Measurements from ENCODE around the gene SPNS1. TPM values are rescaled to one million over a fixed set of nuclear protein-coding genes. Genes with fewer than 3 reads are reported as not detected.
A peak's percentile ranks its signal among the peaks of the same experiment; 100 is the strongest.
"Not testable (repeated sequence)": the region's sequence is repeated elsewhere in the genome, so short reads cannot be mapped to it uniquely, and the experiment has no call there.

SPNS1 gene
- total RNA-seq, 5 donors from 2014 or later (not counting 1 experiment from before 2014, with no cell fraction given), result 28.2 to 53.2 (median 47.7) TPM

DNA sequence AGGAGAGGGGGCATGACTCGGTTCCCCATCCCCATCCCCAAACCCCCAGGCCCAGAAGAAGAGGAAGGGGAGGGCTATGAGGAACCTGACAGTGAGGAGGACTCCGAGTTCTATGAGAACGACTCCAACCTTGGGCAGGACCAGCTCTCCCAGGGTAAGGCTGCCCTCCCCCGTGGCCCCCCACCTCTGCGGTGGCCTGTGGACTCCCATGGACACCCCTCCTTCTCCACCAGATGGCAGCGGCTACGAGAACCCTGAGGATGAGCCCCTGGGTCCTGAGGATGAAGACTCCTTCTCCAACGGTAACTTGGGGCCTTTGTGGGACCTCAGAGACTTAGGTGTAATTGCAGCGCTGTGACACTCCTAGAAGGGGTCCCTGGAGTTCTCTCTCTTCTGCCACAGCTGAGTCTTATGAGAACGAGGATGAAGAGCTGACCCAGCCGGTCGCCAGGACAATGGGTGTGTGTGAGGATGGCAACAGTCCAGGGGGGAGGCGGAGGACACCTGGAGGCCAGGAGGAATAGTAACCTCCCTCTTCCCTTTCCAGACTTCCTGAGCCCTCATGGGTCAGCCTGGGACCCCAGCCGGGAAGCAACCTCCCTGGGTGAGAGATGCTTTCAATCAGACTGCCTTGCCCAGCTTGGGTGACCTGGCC lies 37.2 kb upstream of the SPNS1 start:
- CTCF ChIA-PET, result interaction anchor here in 1 of 2 donors (1.4 kb wide), 1 partner anchor 13 kb away, joined by 5 read pairs; the partner anchor contains the start of gene NFATC2IP
- Histone ChIP-seq H3K4me3 (ENCODE audit: control insufficient read depth in 1 of 2, extremely low read depth in 1 of 2, low read length in 1 of 2) (no peak overlapping the region), H3K9me3 (no peaks in the 10 kb centered on the region), H3K27me3 (replicated peaks in 1 of 2; ENCODE audit: control insufficient read depth in 2 of 2, extremely low read depth in 1 of 2, insufficient read depth in 2 of 2, low read length in 1 of 2) (no peaks in the 10 kb centered on the region), H3K27ac (ENCODE audit: low read length) (no peak overlapping the region), H3K36me3 (ENCODE audit: control insufficient read depth in 2 of 2, extremely low read depth in 1 of 2, insufficient read depth in 1 of 2, low read length in 1 of 2) (peaks cover 0 to 2% of the 10 kb centered on the region in 2 donors), H3K4me1 (ENCODE audit: control insufficient read depth in 1 of 2, extremely low read depth in 1 of 2, insufficient read depth in 2 of 2, low read length in 2 of 2) (peaks cover 2 to 16% of the 10 kb centered on the region in 2 experiments)
- WGBS (ENCODE audit: insufficient coverage), result 90% methylated on average over 5 of the region's 14 CpGs
- no peak overlapping the region for H3K27ac Mint-ChIP-seq
- no peaks in the 10 kb centered on the region for H3K27me3 Mint-ChIP-seq
- H3K36me3 Mint-ChIP-seq, result no peaks in the 10 kb centered on the region
- H3K9me3 Mint-ChIP-seq, result no peaks in the 10 kb centered on the region
- ATAC-seq (replicated peaks in 1 of 4) (no peak), DNase-seq (no peak)
- H3K4me1 Mint-ChIP-seq, result peaks cover 10 to 24% (median 16%) of the 10 kb centered on the region in 3 donors
- POLR2A ChIA-PET, result interaction anchor here in 1 of 2 donors (0.6 kb wide), 1 partner anchor 23 kb away, joined by 3 read pairs; no protein-coding TSS in a partner anchor
- H3K4me3 Mint-ChIP-seq, result no peak overlapping the region

DNA sequence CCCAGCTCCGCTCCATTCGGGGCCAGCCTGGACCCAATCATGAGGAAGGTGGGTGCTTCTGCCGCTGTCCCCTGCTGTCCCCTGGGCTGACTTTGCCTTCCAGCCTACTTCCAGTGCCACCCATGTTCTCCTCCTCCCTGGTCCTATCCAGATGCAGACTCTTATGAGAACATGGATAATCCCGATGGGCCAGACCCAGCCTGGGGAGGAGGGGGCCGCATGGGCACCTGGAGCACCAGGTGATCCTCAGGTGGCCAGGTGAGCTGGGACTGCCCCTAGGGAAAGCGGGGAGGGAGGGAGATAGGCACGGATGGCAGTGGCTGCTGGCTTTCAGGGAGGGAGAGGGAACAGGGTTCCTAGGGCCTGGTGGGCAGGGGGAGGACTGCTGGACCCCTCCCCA lies 35.9 kb upstream of the SPNS1 start:
- POLR2A ChIA-PET, result no interaction called here
- Mint-ChIP-seq H3K9me3 (no peaks in the 10 kb centered on the region), H3K4me1 (peaks cover 10 to 22% (median 16%) of the 10 kb centered on the region in 3 donors), H3K27ac (no peak overlapping the region), H3K36me3 (no peaks in the 10 kb centered on the region), H3K27me3 (no peaks in the 10 kb centered on the region), H3K4me3 (no peak overlapping the region)
- ATAC-seq (replicated peaks in 1 of 4) (no peak), DNase-seq (no peak)
- Histone ChIP-seq H3K4me3 (ENCODE audit: control insufficient read depth in 1 of 2, extremely low read depth in 1 of 2, low read length in 1 of 2) (no peak overlapping the region), H3K4me1 (ENCODE audit: control insufficient read depth in 1 of 2, extremely low read depth in 1 of 2, insufficient read depth in 2 of 2, low read length in 2 of 2) (peaks cover 2 to 16% of the 10 kb centered on the region in 2 experiments), H3K27me3 (replicated peaks in 1 of 2; ENCODE audit: control insufficient read depth in 2 of 2, extremely low read depth in 1 of 2, insufficient read depth in 2 of 2, low read length in 1 of 2) (no peaks in the 10 kb centered on the region), H3K27ac (ENCODE audit: low read length) (no peak overlapping the region), H3K36me3 (ENCODE audit: control insufficient read depth in 2 of 2, extremely low read depth in 1 of 2, insufficient read depth in 1 of 2, low read length in 1 of 2) (no peaks in the 10 kb centered on the region), H3K9me3 (no peaks in the 10 kb centered on the region)
- CTCF ChIA-PET, result interaction anchor here in 1 of 2 donors (1.4 kb wide), 1 partner anchor 10 kb away, joined by 3 read pairs; no protein-coding TSS in a partner anchor
- WGBS (ENCODE audit: insufficient coverage), result 100% methylated on average over 3 of the region's 7 CpGs

DNA sequence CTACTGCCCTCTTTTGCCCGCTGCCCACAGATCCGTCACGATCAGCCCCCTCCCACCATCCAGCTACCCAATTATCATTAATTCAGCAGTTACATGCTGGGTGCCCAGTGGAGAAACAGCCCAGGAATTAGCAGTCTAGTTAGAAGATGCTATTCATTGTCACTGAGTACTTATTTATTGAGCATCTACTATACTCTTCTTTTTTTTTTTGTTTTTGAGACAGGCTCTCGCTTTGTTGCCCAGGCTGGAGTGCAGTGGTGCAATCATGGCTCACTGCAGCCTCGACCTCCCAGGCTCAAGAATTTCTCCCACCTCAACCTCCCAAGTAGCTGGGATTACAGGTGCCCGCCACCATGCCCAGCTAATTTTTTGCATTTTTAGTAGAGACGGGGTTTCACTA lies 34.8 kb upstream of the SPNS1 start:
- H3K36me3 Mint-ChIP-seq; H3K4me3 Mint-ChIP-seq; H3K36me3 ChIP-seq (ENCODE audit: control insufficient read depth in 2 of 2, extremely low read depth in 1 of 2, insufficient read depth in 1 of 2, low read length in 1 of 2); H3K4me3 ChIP-seq (ENCODE audit: control insufficient read depth in 1 of 2, extremely low read depth in 1 of 2, low read length in 1 of 2); H3K9me3 Mint-ChIP-seq; H3K27me3 ChIP-seq (replicated peaks in 1 of 2; ENCODE audit: control insufficient read depth in 2 of 2, extremely low read depth in 1 of 2, insufficient read depth in 2 of 2, low read length in 1 of 2); ATAC-seq (replicated peaks in 1 of 4); H3K9me3 ChIP-seq; DNase-seq; H3K27ac Mint-ChIP-seq; H3K27me3 Mint-ChIP-seq; H3K27ac ChIP-seq (ENCODE audit: low read length): not testable (repeated sequence)
- H3K4me1 Mint-ChIP-seq, result peaks cover 10 to 21% (median 16%) of the 10 kb centered on the region in 3 donors
- POLR2A ChIA-PET, result interaction anchor here in 1 of 2 donors (0.6 kb wide), 1 partner anchor 1711 kb away, joined by 7 read pairs; no protein-coding TSS in a partner anchor
- WGBS (ENCODE audit: insufficient coverage), result 68% methylated on average over 3 of the region's 7 CpGs
- H3K4me1 ChIP-seq (ENCODE audit: control insufficient read depth in 1 of 2, extremely low read depth in 1 of 2, insufficient read depth in 2 of 2, low read length in 2 of 2), result peaks cover 2 to 16% of the 10 kb centered on the region in 2 experiments
- CTCF ChIA-PET, result interaction anchor here in 1 of 2 donors (1.4 kb wide), 1 partner anchor 9 kb away, joined by 3 read pairs; no protein-coding TSS in a partner anchor

DNA sequence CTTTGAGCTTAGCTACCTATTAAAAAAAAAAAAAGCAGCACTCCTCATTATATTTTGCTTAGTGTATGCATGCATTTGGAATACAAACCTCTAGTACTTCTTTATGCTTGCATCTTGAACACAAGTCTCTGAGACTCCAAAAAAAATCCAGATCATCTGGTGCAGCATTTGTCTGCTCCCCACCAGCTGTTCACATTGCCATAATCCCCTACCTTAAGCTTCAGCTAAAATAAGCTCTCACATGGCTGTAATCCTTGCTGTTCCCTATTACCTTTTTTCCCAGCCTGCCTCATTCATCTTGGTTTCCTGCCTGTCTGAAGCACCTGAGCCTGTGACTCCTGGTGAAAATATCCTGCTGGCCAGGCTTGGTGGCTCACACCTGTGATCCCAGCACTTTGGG lies 31.3 kb upstream of the SPNS1 start:
- peaks cover 7 to 11% (median 9%) of the 10 kb centered on the region in 3 donors for H3K4me1 Mint-ChIP-seq
- no peak overlapping the region for H3K4me3 Mint-ChIP-seq
- Histone ChIP-seq H3K27ac (ENCODE audit: low read length) (no peak overlapping the region), H3K4me3 (ENCODE audit: control insufficient read depth in 1 of 2, extremely low read depth in 1 of 2, low read length in 1 of 2) (no peak overlapping the region), H3K36me3 (ENCODE audit: control insufficient read depth in 2 of 2, extremely low read depth in 1 of 2, insufficient read depth in 1 of 2, low read length in 1 of 2) (no peaks in the 10 kb centered on the region), H3K4me1 (ENCODE audit: control insufficient read depth in 1 of 2, extremely low read depth in 1 of 2, insufficient read depth in 2 of 2, low read length in 2 of 2) (peaks cover 0 to 10% of the 10 kb centered on the region in 2 experiments), H3K27me3 (replicated peaks in 1 of 2; ENCODE audit: control insufficient read depth in 2 of 2, extremely low read depth in 1 of 2, insufficient read depth in 2 of 2, low read length in 1 of 2) (no peaks in the 10 kb centered on the region), H3K9me3 (no peaks in the 10 kb centered on the region)
- no peaks in the 10 kb centered on the region for H3K27me3 Mint-ChIP-seq
- CTCF ChIA-PET, result interaction anchor here in 1 of 2 donors (2.6 kb wide), 1 partner anchor 69 kb away, joined by 8 read pairs; no protein-coding TSS in a partner anchor
- H3K9me3 Mint-ChIP-seq, result no peaks in the 10 kb centered on the region
- no peak overlapping the region for H3K27ac Mint-ChIP-seq
- no peaks in the 10 kb centered on the region for H3K36me3 Mint-ChIP-seq
- DNase-seq (no peak), ATAC-seq (replicated peaks in 1 of 4) (no peak)
- POLR2A ChIA-PET, result interaction anchor here in 1 of 2 donors (0.6 kb wide), 1 partner anchor 71 kb away, joined by 3 read pairs; no protein-coding TSS in a partner anchor

DNA sequence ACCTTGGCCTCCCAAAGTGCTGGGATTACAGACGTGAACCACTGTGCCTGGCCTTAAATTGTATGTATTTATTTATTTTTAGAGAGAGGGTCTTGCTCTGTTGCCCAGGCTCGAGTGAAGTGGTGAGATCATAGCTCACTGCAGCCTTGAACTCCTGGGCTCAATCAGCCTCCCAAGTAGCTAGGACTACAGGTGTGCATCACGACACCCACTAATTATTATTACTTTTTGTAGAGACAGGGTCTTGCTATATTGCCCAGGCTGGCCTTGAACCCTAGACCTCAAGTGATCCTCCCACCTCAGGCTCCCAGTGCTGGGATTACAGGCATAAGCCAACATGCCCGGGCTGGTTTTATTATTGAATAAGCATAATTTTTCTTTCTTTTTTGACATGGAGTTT lies 27.9 kb upstream of the SPNS1 start:
- H3K4me1 Mint-ChIP-seq, result peaks cover 17 to 27% (median 18%) of the 10 kb centered on the region in 3 donors
- ATAC-seq (replicated peaks in 1 of 4), result no peak
- Histone ChIP-seq H3K9me3 (no peaks in the 10 kb centered on the region), H3K4me3 (ENCODE audit: control insufficient read depth in 1 of 2, extremely low read depth in 1 of 2, low read length in 1 of 2) (no peak overlapping the region), H3K4me1 (ENCODE audit: control insufficient read depth in 1 of 2, extremely low read depth in 1 of 2, insufficient read depth in 2 of 2, low read length in 2 of 2) (peaks cover 1 to 21% of the 10 kb centered on the region in 2 experiments), H3K36me3 (ENCODE audit: control insufficient read depth in 2 of 2, extremely low read depth in 1 of 2, insufficient read depth in 1 of 2, low read length in 1 of 2) (no peaks in the 10 kb centered on the region), H3K27ac (ENCODE audit: low read length) (no peak overlapping the region), H3K27me3 (replicated peaks in 1 of 2; ENCODE audit: control insufficient read depth in 2 of 2, extremely low read depth in 1 of 2, insufficient read depth in 2 of 2, low read length in 1 of 2) (no peaks in the 10 kb centered on the region)
- no peaks in the 10 kb centered on the region for H3K27me3 Mint-ChIP-seq
- DNase-seq, result no peak
- ChIA-PET CTCF (no interaction called here), POLR2A (no interaction called here)
- no peak overlapping the region for H3K4me3 Mint-ChIP-seq
- no peaks in the 10 kb centered on the region for H3K9me3 Mint-ChIP-seq
- peaks cover 3% of the 10 kb centered on the region for H3K36me3 Mint-ChIP-seq
- no CpG with 5 or more reads among the region's 4 CpGs for WGBS (ENCODE audit: insufficient coverage)
- no peak overlapping the region for H3K27ac Mint-ChIP-seq

DNA sequence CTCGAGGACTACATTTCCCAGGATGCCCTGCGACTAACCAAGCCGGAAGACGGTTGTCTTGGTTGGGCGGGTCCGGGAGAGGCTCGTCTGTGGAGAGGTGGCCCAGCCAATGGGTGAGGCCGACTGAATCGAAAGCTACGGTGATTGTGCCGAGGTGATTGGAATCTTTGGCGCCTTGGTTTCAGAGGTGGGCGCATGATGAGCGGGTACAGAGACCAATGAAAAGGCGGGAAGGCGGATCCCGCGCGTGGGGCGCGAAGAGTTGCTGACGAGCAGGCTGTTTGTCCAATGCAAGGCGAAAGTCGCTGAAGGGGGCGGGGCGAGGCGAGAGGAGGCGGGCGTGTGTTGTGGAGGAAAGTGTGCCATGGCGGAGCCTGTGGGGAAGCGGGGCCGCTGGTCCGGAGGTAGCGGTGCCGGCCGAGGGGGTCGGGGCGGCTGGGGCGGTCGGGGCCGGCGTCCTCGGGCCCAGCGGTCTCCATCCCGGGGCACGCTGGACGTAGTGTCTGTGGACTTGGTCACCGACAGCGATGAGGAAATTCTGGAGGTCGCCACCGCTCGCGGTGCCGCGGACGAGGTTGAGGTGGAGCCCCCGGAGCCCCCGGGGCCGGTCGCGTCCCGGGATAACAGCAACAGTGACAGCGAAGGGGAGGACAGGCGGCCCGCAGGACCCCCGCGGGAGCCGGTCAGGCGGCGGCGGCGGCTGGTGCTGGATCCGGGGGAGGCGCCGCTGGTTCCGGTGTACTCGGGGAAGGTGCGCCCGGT lies 23.7 kb upstream of the SPNS1 start, which contains the start of gene NFATC2IP:
NFATC2IP (plus strand) TSS at position 290 of the 762 bp plus-strand sequence; CDS start at position 365, 75 bp downstream.
- POLR2A ChIA-PET, result interaction anchor here (0.6 to 0.9 kb wide), 4 partner anchors 19 to 649 kb away, joined by 4 to 7 read pairs (median 4); no protein-coding TSS in a partner anchor
- H3K4me3 ChIP-seq (ENCODE audit: control insufficient read depth in 1 of 2, extremely low read depth in 1 of 2, low read length in 1 of 2), result peak within 1 kb of the TSS; percentile 73 to 74

More for the DNA sequence above, 23.7 kb upstream of the SPNS1 start, which contains the start of gene NFATC2IP:
- peaks cover 10 to 36% of the 10 kb centered on the region in 2 experiments for H3K4me1 ChIP-seq (ENCODE audit: control insufficient read depth in 1 of 2, extremely low read depth in 1 of 2, insufficient read depth in 2 of 2, low read length in 2 of 2)
- H3K27ac Mint-ChIP-seq, result peak within 1 kb of the TSS; percentile 91 to 93
- H3K36me3 ChIP-seq (ENCODE audit: control insufficient read depth in 2 of 2, extremely low read depth in 1 of 2, insufficient read depth in 1 of 2, low read length in 1 of 2), result peaks cover 4 to 35% of the 10 kb centered on the region in 2 donors
- no peaks in the 10 kb centered on the region for H3K27me3 ChIP-seq (replicated peaks in 1 of 2; ENCODE audit: control insufficient read depth in 2 of 2, extremely low read depth in 1 of 2, insufficient read depth in 2 of 2, low read length in 1 of 2)
- H3K4me3 Mint-ChIP-seq, result peak within 1 kb of the TSS; percentile 92 to 96 (median 96)
- CTCF ChIA-PET, result interaction anchor here in 1 of 2 donors (0.6 to 1.3 kb wide), 7 partner anchors 14 to 840 kb away, joined by 3 to 8 read pairs (median 3); partner anchors contain the start of genes CLN3, KIF22, LAT and TUFM
- H3K27ac ChIP-seq (ENCODE audit: low read length), result peak within 1 kb of the TSS; percentile 47
- H3K9me3 Mint-ChIP-seq, result no peaks in the 10 kb centered on the region
- no peaks in the 10 kb centered on the region for H3K9me3 ChIP-seq
- H3K36me3 Mint-ChIP-seq, result peaks cover 18% of the 10 kb centered on the region
- ATAC-seq (replicated peaks in 1 of 4) (peak; percentile 93 to 96 (median 94)), DNase-seq (peak; percentile 98 to 100 (median 99))
- H3K4me1 Mint-ChIP-seq, result peaks cover 31 to 36% (median 33%) of the 10 kb centered on the region in 3 donors
- no peaks in the 10 kb centered on the region for H3K27me3 Mint-ChIP-seq
- WGBS (ENCODE audit: insufficient coverage), result under 1% methylated on average over 78 of the region's 79 CpGs

All from T-cell (primary cell).